Activated CD4-positive, alpha-beta T cell treated with anti-CD3 and anti-CD28 coated beads, Interleukin-2, amount 50 U/mL, for 24 hours (primary cell): ENCODE results near the gene AQP10.
A peak's percentile ranks its signal among the peaks of the same experiment; 100 is the strongest.
"Not testable (repeated sequence)": the region's sequence is repeated elsewhere in the genome, so short reads cannot be mapped to it uniquely, and the experiment has no call there.

Experiments used
- DNase-seq, 2 donors: peaks; one replicate each; pipeline ENCODE4 v3.0.0-alpha.2; 2020; ENCODE audit warnings: low read depth in 1 of 2, low spot score in 1 of 2

Gene AQP10, protein sequence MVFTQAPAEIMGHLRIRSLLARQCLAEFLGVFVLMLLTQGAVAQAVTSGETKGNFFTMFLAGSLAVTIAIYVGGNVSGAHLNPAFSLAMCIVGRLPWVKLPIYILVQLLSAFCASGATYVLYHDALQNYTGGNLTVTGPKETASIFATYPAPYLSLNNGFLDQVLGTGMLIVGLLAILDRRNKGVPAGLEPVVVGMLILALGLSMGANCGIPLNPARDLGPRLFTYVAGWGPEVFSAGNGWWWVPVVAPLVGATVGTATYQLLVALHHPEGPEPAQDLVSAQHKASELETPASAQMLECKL

DNA sequence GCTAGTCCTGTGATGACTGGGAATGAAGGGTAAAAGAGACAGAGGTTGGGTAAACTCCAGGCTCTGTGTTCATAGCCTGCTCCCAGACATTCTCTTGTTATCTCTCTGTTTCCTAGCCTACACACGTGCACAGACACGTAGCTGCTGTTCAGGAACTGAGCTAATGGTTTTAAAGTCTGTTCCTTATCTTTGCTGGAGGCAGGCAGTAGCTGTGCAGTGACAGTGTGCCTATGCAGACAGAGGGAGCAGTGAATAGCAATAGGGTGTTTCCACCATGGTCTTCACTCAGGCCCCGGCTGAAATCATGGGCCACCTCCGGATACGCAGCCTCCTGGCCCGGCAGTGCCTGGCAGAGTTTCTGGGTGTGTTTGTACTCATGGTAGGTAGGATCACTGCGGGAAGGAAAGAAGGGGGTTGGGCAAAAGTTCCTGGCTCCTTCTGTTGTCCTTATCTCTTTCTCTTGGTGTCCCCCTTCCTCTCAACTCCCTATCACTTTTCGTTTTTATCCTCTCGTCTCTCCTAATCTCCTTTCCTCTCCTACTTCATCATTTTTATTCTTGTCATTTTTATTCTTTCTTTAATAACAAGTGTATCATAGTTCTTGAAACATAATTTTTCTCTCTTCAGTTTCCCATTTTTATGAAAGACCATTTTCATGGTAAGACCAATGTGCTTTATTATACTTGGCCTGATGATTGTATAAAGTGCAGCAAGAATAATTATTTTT lies at the start of gene AQP10:
TSS of gene AQP10 (plus strand) at position 212 of the 727 bp plus-strand sequence. CDS start at position 275, 63 bp downstream.
- no peak for DNase-seq

DNA sequence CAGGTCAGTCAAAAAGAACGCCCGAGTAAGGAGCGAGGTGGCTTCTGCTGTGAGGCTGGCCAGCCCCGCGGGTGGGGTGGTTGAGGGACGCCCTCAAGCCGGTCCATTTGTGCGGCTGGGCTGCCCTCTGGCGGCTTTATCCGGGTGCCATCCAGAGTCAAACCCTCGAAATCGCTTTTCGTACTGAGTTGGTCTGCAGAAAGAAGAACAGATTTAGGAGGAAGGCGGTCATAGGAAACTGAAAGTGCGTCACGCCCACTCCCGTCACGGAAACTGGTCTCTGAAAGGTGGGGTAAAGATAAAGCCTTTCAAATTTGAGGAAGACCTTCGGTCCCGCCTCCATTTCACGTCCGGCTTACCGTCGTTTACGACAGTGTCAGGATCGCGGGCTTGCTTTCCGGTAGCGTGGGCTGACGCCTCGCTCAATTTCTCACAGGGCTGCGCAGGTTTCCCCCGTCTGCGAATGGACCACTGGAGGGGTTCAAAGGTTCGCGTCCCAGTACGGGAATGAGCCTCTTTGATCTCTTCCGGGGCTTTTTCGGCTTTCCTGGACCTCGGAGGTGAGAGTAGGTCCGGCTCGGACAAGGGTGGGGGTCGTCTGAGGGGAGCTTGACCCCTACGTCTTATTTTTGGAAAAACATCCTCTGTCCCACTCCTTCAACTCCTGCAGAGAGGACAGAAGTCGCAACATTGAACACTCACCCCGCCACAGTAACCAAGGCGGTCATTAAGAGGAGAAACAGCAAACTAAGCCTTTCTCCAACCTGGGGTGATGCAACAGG lies 48.5 kb upstream of the AQP10 start, which contains the start of gene HAX1:
TSS of gene HAX1 (plus strand) at position 413 of the 782 bp plus-strand sequence. CDS start at position 508, 95 bp downstream.
- peak; percentile 95 to 98 for DNase-seq

DNA sequence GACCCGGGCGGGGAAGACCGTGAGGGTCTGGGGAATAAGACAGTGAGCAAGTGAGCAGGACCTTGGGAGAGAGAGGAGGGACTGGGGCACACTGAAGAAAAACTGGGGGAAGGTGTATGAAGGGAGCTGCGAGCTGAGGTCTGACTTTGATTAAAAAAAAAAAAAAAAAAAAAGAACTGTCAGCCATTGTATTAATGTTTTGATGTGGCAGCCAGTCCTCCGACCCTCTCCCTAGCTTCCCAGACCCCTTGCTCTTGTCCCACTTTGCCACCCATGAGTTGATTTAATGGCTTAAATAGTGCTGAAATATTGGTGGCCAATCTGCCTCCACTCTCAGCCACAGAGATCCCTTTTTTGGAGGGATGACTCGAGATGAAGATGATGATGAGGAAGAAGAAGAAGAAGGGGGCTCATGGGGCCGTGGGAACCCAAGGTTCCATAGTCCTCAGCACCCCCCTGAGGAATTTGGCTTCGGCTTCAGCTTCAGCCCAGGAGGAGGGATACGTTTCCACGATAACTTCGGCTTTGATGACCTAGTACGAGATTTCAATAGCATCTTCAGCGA lies 47.8 kb upstream of the AQP10 start:
- DNase-seq: no peak

DNA sequence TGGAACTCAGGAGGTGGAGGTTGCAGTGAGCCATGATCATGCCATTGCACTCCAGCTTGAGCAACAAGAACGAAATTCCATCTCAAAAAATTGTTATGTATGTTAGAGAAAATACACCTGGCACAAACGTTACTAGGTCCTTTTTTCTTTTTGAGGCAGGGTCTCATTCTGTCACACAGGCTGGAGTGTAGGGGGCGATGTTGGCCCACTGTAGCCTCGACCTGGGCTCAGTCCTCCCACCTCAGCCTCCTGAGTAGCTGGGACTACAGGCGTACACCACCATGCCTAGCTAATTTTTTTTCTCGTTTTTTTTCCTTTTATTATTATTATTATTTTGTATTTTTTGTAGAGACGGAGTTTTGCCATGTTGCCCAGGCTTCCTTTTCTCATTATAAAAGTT lies 44.1 kb upstream of the AQP10 start:
- no peak for DNase-seq

DNA sequence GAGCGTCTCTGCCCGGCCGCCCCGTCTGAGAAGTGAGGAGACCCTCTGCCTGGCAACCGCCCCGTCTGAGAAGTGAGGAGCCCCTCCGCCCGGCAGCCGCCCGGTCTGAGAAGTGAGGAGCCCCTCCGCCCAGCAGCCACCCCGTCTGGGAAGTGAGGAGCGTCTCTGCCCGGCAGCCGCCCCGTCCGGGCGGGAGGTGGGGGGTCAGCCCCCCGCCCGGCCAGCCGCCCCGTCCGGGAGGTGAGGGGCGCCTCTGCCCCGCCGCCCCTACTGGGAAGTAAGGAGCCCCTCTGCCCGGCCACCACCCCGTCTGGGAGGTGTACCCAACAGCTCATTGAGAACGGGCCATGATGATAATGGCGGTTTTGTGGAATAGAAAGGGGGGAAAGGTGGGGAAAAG lies 33.3 kb upstream of the AQP10 start:
- not testable (repeated sequence) for DNase-seq

DNA sequence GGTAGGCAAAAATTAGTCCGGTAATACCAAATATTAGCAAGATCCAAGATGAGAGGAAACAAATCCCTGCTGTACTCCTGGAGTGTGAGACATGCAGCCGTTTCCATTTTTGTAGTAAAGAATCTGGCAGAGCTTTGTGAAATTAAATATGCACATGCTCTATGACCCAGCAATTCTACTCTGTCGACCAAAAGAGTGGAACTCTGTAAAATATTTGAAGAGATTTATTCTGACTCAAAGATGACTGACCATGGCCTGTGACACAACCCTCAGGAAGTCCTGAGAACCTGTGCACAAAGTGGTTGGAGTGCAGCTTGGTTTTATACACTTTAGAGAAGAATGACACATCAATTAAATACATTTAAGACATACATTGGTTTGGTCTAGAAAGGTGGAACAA lies 32.2 kb upstream of the AQP10 start:
- DNase-seq: no peak

DNA sequence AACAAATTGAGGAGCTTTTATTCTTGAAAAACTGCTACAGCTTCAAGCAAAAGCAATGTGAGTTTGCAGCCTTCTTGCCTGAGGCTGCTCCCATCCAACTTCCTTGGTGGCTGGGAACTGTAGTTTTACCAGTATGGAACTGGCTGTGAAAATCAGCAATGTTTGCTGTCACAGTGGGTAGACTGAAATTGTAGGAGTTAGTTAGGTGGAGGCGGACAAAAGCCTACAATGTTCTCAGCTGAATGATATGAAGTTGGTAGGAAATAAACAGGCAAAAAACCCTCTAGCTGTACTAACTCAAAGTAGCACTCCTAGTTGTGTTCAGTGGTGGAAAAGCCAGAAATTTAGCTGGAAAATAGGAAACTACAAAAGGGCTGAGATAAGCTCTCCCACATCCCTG lies 30.0 kb upstream of the AQP10 start:
- DNase-seq: no peak

DNA sequence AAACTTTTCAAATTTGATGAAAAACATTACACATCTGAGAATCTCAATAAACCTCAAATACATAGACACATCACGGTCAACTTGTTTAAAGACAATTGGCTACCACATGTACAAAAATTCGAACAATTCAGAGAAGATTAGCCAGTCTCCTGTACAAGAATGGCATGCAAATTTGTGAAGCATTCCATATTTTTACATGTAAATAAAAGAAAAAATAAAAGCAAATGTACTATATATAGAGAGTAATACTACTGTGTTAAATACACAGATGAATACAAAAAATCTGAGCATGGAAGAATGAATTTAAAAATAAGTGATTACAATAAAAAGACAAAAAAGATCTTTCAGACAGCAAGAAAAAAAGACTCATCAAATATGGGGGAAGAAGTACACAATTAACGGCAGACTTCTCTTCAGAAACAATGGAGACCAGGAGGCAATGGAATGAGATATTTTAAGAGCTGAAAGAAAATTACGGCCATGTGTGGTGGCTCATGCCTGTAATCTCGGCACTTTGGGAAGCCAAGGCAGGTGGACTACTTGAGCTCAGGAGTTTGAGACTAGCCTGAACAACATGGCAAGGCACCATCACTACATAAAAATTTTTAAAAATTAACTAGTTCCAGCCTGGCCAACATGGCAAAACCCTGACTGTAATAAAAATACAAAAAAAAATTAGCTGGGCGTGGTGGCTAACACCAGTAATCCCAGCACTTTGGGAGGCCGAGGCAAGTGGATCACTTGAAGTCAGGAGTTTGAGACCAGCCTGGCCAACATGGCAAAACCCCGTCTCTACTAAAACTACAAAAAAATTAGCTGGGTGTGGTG lies 25.3 kb upstream of the AQP10 start:
- DNase-seq: no peak

DNA sequence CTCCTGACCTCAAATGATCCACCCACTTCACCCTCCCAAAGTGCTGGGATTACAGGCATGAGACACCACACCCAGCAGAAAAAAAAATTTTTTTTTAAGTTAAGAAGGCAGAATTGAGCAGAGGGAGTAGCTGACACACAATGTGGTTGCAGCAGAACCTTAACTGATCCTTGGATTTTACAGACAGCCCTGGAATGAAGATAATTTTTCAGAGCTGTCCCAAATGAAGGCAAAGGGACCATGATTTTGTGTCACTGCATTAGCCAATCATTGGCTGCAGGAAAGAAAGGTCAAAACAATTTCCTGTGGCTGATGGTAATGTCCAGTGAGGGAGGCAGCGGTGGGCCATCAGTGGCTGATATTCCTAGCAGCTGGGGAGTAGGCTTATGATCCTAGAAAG lies 19.3 kb upstream of the AQP10 start:
- DNase-seq: no peak

DNA sequence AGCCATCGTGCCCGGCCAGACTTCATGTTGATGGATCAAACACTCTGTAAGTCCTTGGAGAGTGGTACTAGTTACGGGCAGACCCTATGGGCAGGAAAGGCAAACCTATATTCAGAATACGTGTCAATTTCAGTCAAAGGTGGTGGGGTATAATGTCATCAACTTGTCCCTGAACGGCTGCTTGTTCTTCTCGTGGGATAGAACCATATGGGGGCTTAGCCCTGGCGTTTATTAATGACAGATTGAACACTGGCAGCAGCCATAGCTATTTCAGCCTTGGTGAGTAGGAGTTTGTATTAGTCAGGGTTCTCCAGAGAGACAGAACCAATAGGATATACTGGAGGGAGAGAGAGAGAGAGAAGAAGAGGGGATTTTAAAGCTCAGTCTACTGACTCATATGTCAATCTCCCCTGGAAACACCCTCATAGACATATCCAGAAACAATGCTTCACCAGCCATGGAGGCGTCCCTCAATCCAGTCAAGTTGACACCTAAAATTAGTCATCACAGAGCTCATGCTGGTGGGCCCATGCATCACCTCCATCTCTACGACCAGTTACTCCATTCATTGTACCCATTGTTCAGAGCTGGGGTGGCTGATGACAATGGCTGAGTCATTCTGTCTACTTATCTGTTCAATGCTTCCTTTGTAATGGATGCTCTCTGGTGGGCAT lies 16.1 kb upstream of the AQP10 start:
- peak in 1 of 2 donors; percentile 39 for DNase-seq

DNA sequence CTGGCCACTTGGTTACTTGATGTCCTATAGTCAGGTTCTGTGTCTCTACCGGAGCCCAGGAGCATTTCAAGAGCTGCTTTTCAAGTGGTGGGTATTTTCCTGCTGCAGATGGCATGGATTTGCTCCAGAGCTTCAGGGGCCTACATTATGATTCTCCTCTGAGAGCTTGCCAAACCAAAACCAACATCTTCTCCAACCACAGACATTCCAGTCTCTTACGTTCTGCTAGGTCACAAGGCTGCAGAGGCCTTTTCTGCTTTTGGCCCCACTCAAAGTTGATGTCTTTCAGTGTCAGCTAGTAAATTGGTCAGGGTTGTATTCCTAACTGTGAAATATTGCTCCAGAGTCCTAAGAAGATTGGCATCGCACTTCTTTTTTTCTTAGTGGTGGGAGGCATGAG lies 14.7 kb upstream of the AQP10 start:
- DNase-seq: no peak

DNA sequence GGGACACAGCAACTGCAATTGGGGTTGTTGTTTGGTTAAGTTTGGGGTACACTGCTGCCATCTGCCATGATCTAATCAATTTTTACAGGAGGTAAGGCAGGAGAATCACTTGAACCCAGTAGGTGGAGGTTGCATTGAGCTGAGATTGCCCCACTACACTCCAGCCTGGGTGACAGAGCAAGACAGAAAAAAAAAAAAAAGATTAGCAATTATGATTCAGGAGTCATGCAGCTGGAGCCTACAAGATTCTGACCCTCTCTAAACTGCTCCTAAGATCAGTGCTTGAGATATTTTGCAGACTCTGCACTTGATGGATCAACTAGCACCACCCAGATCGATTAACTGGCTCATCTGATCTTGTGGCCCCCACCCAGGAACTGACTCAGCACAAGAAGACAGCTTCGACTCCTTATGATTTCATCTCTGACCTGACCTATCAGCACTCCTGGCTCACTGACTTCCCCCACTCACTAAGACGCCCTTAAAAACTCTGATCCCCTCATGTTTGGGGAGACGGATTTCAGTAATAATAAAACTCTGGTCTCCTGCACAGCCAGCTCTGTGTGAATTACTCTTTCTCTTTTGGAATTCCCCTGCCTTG lies 13.1 kb upstream of the AQP10 start:
- not testable (repeated sequence) for DNase-seq

DNA sequence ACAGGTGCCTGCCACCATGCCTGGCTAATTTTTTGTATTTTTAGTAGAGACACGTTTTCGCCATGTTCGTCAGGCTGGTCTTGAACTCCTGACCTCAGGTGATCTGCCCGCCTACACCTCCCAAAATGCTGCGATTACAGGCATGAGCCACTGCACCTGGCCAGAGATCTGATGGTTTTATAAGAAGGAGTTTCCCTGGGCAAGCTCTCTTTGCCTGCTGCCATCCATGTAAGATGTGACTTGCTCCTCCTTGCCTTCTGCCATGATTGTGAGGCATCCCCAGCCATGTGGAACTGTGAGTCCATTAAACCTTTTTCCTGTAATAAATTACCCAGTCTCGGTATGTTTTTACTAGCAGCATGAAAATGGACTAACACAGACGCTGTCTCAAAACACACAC lies 11.8 kb upstream of the AQP10 start:
- not testable (repeated sequence) for DNase-seq

DNA sequence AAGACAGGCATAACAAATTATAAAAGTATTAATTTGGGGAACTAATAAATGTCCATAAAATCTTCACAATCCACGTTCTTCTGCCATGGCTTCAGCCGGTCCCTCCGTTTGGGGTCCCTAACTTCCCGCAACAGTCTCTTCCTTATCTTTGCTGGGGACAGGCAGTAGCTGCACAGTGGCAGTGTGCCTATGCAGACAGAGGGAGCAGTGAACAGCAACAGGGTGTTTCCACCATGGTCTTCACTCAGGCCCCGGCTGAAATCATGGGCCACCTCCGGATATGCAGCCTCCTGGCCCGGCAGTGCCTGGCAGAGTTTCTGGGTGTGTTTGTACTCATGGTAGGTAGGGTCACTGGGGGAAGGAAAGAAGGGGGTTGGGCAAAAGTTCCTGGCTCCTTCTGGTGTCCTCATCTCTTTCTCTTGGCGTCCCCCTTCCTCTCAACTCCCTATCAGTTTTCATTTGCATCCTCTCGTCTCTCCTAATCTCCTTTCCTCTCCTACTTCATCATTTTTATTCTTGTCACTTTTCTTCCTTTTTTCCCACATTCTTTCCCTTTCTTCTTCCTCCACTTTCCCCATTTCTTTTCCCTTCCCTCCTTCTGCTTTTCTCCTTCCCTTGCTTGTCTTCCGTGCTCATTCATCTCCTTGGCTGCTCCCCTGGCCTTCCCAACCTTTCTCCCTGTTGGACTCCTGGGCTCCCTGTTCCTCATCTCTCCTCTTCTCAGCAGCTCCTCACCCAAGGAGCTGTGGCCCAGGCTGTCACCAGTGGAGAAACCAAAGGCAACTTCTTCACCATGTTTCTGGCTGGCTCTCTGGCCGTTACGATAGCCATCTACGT lies 8.4 kb upstream of the AQP10 start:
- not testable (repeated sequence) for DNase-seq

DNA sequence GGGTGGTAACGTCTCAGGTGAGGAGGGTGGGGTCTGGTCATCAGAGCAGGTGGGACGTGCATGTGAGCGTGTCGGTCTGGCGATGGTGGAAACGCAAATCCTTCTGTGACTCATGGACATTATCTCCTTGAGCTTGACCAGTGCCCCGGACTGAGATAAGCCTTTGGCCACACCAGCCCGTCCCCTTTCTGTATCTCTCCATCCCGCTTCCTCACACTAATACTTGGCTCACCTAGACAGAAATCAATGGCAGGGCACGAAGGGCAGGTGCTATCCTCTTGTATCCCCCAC lies 7.9 kb upstream of the AQP10 start:
- no peak for DNase-seq

DNA sequence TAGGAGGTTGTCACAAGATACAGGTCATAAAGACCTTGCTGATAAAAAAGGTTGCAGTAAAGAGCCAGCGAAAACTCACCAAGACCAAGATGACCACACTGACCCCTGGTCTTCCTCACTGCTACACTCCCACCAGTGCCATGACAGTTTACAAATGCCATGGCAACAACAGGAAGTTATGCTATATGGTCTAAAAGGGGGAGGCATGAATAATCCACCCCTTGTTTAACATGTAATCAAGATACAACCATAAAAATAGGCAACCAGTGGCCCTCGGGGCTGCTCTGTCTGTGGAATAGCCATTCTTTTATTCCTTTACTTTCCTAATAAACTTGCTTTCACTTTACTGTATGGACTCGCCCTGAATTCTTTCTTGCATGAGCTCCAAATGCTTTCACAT lies 6.7 kb upstream of the AQP10 start:
- DNase-seq: not testable (repeated sequence)

DNA sequence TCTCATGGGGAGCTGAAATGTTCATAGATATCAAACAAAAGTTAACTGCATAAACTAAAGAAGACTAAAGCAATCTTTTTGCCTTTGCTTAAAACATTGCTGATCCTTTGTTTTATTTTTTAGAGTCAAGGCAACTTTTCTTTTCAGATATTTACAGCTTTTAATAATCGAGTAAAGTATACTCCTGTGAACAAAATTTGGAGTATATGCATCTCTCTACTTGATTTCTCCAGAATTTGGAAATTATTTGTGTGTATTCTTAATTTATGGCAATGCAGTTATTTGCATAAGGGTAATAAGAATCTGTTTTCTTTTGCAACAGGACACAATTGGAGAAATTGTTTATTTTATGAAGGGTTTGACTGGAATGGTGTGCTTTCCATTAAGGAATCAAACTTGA lies 4.2 kb upstream of the AQP10 start:
- no peak for DNase-seq

DNA sequence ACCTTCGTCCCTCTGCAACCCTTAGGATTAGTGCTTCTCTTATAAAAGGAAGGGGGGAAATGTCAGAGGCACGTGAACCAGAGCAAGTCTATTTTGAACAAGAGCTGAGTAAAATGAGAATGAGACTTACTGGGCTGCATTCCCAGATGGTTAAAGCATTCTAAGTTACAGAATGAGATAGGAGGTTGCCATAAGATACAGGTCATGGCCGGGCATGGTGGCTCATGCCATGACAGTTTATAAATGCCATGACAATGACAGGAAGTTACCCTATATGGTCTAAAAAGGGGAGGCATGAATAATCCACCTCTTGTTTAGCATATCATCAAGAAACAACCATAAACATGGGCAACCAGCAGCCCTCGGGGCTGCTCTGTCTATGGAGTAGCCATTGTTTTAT lies 2.5 kb upstream of the AQP10 start:
- no peak for DNase-seq

DNA sequence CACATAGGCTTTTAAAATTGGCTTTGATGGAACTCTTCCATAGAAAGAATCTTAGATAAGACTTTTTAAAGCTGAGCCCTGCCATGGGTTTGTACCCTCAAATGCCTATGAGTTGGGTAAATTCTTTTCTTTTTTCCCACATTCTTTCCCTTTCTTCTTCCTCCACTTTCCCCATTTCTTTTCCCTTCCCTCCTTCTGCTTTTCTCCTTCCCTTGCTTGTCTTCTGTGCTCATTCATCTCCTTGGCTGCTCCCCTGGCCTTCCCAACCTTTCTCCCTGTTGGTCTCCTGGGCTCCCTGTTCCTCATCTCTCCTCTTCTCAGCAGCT lies 679 bp downstream of the AQP10 start:
- not testable (repeated sequence) for DNase-seq
